ENCODE data around the gene RBM20.
"Not testable (repeated sequence)": the region's sequence is repeated elsewhere in the genome, so short reads cannot be mapped to it uniquely, and the experiment has no call there.

RBM20 gene

GRCh38 chr10:110643653-110644597 lies at the start of gene RBM20:
TSS of gene RBM20 (plus strand) at chr10:110644336. CDS start at chr10:110644455, 119 bp downstream.
- H3K4me3 ChIP-seq (ENCODE audit: low read length) = peak within 1 kb of the TSS; percentile 58
- no peak for TF ChIP-seq ZNF274 (IDR thresholded peaks at IDR 0.05; ENCODE audit: low read depth, low read length)

- TF ChIP-seq ZNF274 (IDR thresholded peaks at IDR 0.05; ENCODE audit: low read depth, low read length) = no peak
- no peak overlapping the region for H3K4me3 ChIP-seq (ENCODE audit: low read length)
These were observed 46.7 kb upstream of the RBM20 start for GRCh38 chr10:110597476-110597875.

GRCh38 chr10:110600487-110601101 lies 43.5 kb upstream of the RBM20 start:
- no peak overlapping the region for H3K4me3 ChIP-seq (ENCODE audit: low read length)
- TF ChIP-seq ZNF274 (IDR thresholded peaks at IDR 0.05; ENCODE audit: low read depth, low read length) = no peak

DNA sequence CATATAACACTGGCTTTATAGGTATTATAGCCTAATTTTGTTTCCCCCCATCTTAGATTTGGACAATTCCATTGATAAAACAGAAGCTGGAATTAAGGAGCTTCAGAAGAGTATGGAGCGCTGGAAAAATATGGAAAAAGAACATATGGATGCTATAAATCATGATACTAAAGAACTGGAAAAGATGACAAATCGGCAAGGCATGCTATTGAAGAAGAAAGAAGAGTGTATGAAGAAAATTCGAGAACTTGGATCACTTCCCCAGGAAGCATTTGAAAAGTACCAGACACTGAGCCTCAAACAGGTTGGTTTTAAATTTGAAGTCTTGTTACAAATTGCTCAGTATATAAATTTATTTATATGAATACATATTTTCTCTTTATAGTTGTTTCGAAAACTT lies 42.6 kb upstream of the RBM20 start:
- no peak for TF ChIP-seq ZNF274 (IDR thresholded peaks at IDR 0.05; ENCODE audit: low read depth, low read length)
- H3K4me3 ChIP-seq (ENCODE audit: low read length) = no peak overlapping the region

DNA sequence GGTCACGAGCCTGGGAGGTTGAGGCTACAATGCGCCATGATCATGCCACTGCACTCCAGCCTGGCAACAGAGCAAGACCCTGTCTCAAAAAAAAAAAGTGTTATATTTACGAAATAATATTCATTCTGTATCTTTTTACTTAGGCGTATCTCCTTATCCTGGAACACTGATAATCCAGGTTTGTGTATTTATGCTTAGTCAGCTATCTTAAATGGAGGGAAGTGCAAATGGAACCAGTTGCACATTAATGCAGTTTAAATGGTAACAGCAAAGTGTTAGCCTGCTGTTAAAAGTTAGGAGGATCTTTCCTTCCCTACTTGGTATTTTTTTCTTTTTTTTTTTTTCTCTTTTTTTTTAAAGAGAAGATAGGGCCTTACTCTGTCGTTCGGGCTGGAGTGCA lies 36.0 kb upstream of the RBM20 start:
- no peak for TF ChIP-seq ZNF274 (IDR thresholded peaks at IDR 0.05; ENCODE audit: low read depth, low read length)

GRCh38 chr10:110609605-110610004 lies 34.5 kb upstream of the RBM20 start:
- TF ChIP-seq ZNF274 (IDR thresholded peaks at IDR 0.05; ENCODE audit: low read depth, low read length) = no peak

More for the DNA sequence above, 36.0 kb upstream of the RBM20 start:
- no peak overlapping the region for H3K4me3 ChIP-seq (ENCODE audit: low read length)

DNA sequence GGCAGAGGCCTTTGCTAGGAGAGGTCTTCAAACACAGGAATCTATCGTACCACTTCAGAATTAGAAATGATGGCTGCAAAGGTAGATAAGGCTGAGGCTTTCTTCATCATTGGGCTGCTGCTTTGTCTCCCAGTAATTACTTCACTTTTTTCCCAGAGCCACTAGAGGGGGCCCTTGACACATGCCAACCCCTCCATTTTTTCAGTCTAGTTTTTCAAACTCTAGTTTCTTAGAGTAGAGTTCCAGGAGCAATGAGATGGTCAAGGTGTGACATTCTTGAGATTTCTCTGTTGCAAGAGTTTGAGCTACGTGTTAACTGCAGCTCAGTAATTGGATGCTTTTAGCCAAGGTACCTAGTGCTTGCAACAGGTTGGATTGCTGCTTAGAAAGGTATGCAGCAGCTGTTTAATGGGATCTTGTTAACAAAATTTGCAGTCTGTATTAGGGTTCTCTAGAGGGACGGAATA lies 33.8 kb upstream of the RBM20 start:
- no peak for TF ChIP-seq ZNF274 (IDR thresholded peaks at IDR 0.05; ENCODE audit: low read depth, low read length)
- H3K4me3 ChIP-seq (ENCODE audit: low read length) = no peak overlapping the region

More at GRCh38 chr10:110609605-110610004, 34.5 kb upstream of the RBM20 start:
- no peak overlapping the region for H3K4me3 ChIP-seq (ENCODE audit: low read length)

GRCh38 chr10:110610781-110611180 lies 33.4 kb upstream of the RBM20 start:
- H3K4me3 ChIP-seq (ENCODE audit: low read length) = not testable (repeated sequence)

DNA sequence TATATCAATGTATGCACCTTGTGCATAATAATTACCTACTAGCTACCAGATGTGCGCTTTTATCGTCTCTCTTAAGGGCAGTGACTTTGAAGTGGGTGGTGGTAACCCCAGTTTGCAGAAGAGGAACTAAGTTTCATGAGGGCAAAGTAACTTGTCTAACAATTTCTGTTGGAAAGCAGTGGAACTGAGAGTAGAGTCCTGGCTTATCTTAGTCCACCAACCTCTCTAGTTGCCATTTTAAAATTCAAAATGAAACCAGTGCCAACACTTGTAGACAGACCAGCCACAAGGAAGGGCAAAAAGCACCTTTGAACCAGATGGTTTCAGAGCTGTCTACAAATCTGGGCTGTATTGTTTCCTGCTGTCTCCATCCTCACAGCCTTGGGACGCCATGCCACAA lies 32.0 kb upstream of the RBM20 start:
- no peak for TF ChIP-seq ZNF274 (IDR thresholded peaks at IDR 0.05; ENCODE audit: low read depth, low read length)
- H3K4me3 ChIP-seq (ENCODE audit: low read length) = no peak overlapping the region

- no peak for TF ChIP-seq ZNF274 (IDR thresholded peaks at IDR 0.05; ENCODE audit: low read depth, low read length)
- H3K4me3 ChIP-seq (ENCODE audit: low read length) = no peak overlapping the region
These were observed 31.5 kb upstream of the RBM20 start for GRCh38 chr10:110612629-110613028.

DNA sequence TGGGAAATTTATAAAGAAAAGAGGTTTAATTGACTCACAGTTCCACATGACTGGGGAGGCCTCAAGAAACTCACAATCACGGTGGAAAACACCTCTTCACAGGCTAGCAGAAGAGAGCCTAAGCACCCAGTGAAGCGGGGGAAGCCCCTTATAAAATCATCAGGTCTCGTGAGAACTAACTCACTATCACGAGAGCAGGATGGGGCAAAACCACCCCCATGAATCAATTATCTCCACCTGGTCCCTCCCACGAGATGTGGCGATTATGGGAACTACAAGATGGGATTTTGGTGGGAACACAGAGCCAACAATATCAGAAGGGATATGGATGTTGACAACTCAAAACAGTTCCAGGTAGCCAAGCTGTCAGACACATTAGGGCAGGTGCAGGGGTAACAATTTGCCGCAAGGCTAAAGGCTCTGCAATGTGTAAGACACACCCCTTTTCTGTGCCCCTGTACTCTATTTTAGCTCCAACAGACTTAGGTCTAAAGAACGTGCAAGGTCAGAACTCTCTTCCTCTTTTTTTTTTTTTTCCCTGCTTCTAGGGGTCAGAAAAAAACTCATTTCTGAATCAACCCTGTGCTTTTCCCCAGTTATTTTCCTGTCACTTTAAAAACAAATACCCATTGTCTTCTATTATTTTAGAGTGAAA lies 30.7 kb upstream of the RBM20 start:
- TF ChIP-seq ZNF274 (IDR thresholded peaks at IDR 0.05; ENCODE audit: low read depth, low read length) = no peak
- H3K4me3 ChIP-seq (ENCODE audit: low read length) = no peak overlapping the region

- no peak for TF ChIP-seq ZNF274 (IDR thresholded peaks at IDR 0.05; ENCODE audit: low read depth, low read length)
- no peak overlapping the region for H3K4me3 ChIP-seq (ENCODE audit: low read length)
These were observed 30.1 kb upstream of the RBM20 start for GRCh38 chr10:110613996-110614495.

- H3K4me3 ChIP-seq (ENCODE audit: low read length) = no peak overlapping the region
- no peak for TF ChIP-seq ZNF274 (IDR thresholded peaks at IDR 0.05; ENCODE audit: low read depth, low read length)
These were observed 28.9 kb upstream of the RBM20 start for GRCh38 chr10:110615057-110615747.
